GM21367 (cell line): ENCODE measurements around the gene PDE4B.

Experiments
- ATAC-seq: cut with Tn5 transposase; IDR thresholded peaks from one replicate; pipeline ENCODE4 v1.9.1; 2021; ENCODE audit not compliant: unreplicated experiment

PDE4B gene

GRCh38 chr1:65880611-65881010 is 87.9 kb downstream of the PDE4B start:
- ATAC-seq, result no peak

- no peak for ATAC-seq
These were observed 88.4 kb downstream of the PDE4B start for GRCh38 chr1:65881067-65881594.

GRCh38 chr1:65882076-65882475 is 89.4 kb downstream of the PDE4B start:
- ATAC-seq, result no peak

GRCh38 chr1:65889441-65889840 is 96.7 kb downstream of the PDE4B start:
- ATAC-seq, result no peak

GRCh38 chr1:65890201-65890843 is 97.6 kb downstream of the PDE4B start:
- ATAC-seq, result no peak

GRCh38 chr1:65894738-65895605 is 102.3 kb downstream of the PDE4B start:
- peak; percentile 76 for ATAC-seq

GRCh38 chr1:65896721-65897120 is 104.0 kb downstream of the PDE4B start:
- no peak for ATAC-seq

GRCh38 chr1:65897485-65897884 is 104.8 kb downstream of the PDE4B start:
- ATAC-seq, result no peak

- no peak for ATAC-seq
These were observed 112.0 kb downstream of the PDE4B start for GRCh38 chr1:65904681-65905083.

- no peak for ATAC-seq
These were observed 117.7 kb downstream of the PDE4B start for GRCh38 chr1:65910432-65910831.

GRCh38 chr1:65911679-65912078 is 119.0 kb downstream of the PDE4B start:
- no peak for ATAC-seq

GRCh38 chr1:65918564-65918963 is 125.9 kb downstream of the PDE4B start:
- ATAC-seq, result no peak

GRCh38 chr1:65921446-65921845 is 128.8 kb downstream of the PDE4B start:
- ATAC-seq, result no peak

- ATAC-seq, result no peak
These were observed 131.8 kb downstream of the PDE4B start for GRCh38 chr1:65924471-65924870.

GRCh38 chr1:65938506-65938905 is 145.8 kb downstream of the PDE4B start:
- ATAC-seq, result no peak

GRCh38 chr1:65939191-65939590 is 146.5 kb downstream of the PDE4B start:
- no peak for ATAC-seq

GRCh38 chr1:65939636-65940035 is 146.9 kb downstream of the PDE4B start:
- no peak for ATAC-seq

- no peak for ATAC-seq
These were observed 147.4 kb downstream of the PDE4B start for GRCh38 chr1:65940126-65940525.

GRCh38 chr1:65942476-65942875 is 149.8 kb downstream of the PDE4B start:
- ATAC-seq, result no peak

GRCh38 chr1:65946376-65946775 is 153.7 kb downstream of the PDE4B start:
- no peak for ATAC-seq

- ATAC-seq, result no peak
These were observed 154.3 kb downstream of the PDE4B start for GRCh38 chr1:65946960-65947359.

- ATAC-seq, result no peak
These were observed 156.0 kb downstream of the PDE4B start for GRCh38 chr1:65948609-65949229.
